GM12878 (cell line): Measurements from ENCODE around the gene CHMP6. TPM values are rescaled to one million over a fixed set of nuclear protein-coding genes. Genes with fewer than 3 reads are reported as not detected.

Experiments used
- ATAC-seq: fragments of 200-7000 bp; cut with Tn5 transposase; 3 replicates; pipeline ENCODE4 v1.9.1; 2020; ENCODE audit warnings: mild to moderate bottlenecking, moderate library complexity
- BruUV-seq: library from RNA; stranded (reverse); fragments of 400-500 nt; replicated peaks from 2 replicates; lab custom pipeline; 2021; lab: Mats Ljungman, UMichigan
- CTCF ChIA-PET: fragments of 300-600 bp; sonication (Branson Sonifier 250); formaldehyde crosslinking; extraction: SDS; loops from one replicate; lab custom pipeline; 2021; ENCODE audit warnings: inconsistent platforms; lab: Yijun Ruan, JAX
- POLR2A ChIA-PET: fragments of 350-600 bp; formaldehyde crosslinking; extraction: SDS; loops from one replicate; lab custom pipeline; 2021; ENCODE audit warnings: inconsistent platforms; lab: Charles Lee
- RAD21 ChIA-PET: fragments of 300-600 bp; sonication (Branson Sonifier 250); formaldehyde crosslinking; loops from one replicate; lab custom pipeline; 2023; ENCODE audit warnings: antibody characterized with exemption; ENCODE audit not compliant: unreplicated experiment; lab: Charles Lee
- SMC1A ChIA-PET: fragments of 300-600 bp; sonication (Branson Sonifier 250); formaldehyde crosslinking; loops from one replicate; lab custom pipeline; 2023; ENCODE audit not compliant: unreplicated experiment, uncharacterized antibody; lab: Charles Lee
- DNase-seq: peaks from one replicate; pipeline ENCODE4 v3.0.0-alpha.2; 2011; ENCODE audit warnings: low read depth, low spot score
- FAIRE-seq: peaks from 3 replicates; lab custom pipeline; 2011; peaks lifted over from hg19 to GRCh38; lab: Jason Lieb, UNC
- H2AFZ ChIP-seq: 2 replicates; pipeline ENCODE4 v1.6.0; 2011; ENCODE audit warnings: low read depth, low read length, control low read depth; ENCODE audit not compliant: control insufficient read depth
- H3K27ac ChIP-seq: 2 replicates; pipeline ENCODE4 v1.5.1; 2011; ENCODE audit warnings: control low read depth; ENCODE audit not compliant: control insufficient read depth, insufficient read depth
- H3K27me3 ChIP-seq, 2 experiments: replicated peaks in 1 of 2; 2 replicates each; pipeline versions ENCODE4 v1.6.0 to v1.6.1; 2011; ENCODE audit warnings: low read length in 1 of 2; ENCODE audit not compliant: control insufficient read depth in 2 of 2, insufficient read depth in 2 of 2
- H3K36me3 ChIP-seq, 2 experiments: 2 replicates each; pipeline ENCODE4 v1.5.1; 2011; ENCODE audit warnings: low read length in 1 of 2; ENCODE audit not compliant: control insufficient read depth in 2 of 2, insufficient read depth in 2 of 2
- H3K4me1 ChIP-seq: 2 replicates; pipeline ENCODE4 v1.6.1; 2011; ENCODE audit warnings: mild to moderate bottlenecking, low read length, moderate library complexity, mixed read lengths; ENCODE audit not compliant: control insufficient read depth, insufficient read depth
- H3K4me2 ChIP-seq: 2 replicates; pipeline ENCODE4 v1.6.0; 2011; ENCODE audit warnings: control low read depth; ENCODE audit not compliant: control insufficient read depth, insufficient read depth
- H3K4me3 ChIP-seq: fragments of 200-600 bp; sonication (generic); 2 replicates; pipeline ENCODE4 v1.5.1; 2016
- H3K79me2 ChIP-seq: 2 replicates; pipeline ENCODE4 v1.6.0; 2011; ENCODE audit warnings: low read length; ENCODE audit not compliant: control insufficient read depth, insufficient read depth
- H3K9ac ChIP-seq: 2 replicates; pipeline ENCODE4 v1.8.0; 2011; ENCODE audit warnings: low read length, control low read depth, mixed read lengths; ENCODE audit not compliant: control insufficient read depth, insufficient read depth
- H3K9me3 ChIP-seq: replicated peaks from 3 replicates; pipeline ENCODE4 v1.5.1; 2011; ENCODE audit warnings: mild to moderate bottlenecking, low read length; ENCODE audit not compliant: control insufficient read depth, insufficient read depth
- H4K20me1 ChIP-seq: 2 replicates; pipeline ENCODE4 v1.6.0; 2011; ENCODE audit not compliant: control insufficient read depth, insufficient read depth
- BACH1 ChIP-seq: fragments of 450-650 bp; IDR thresholded peaks from 2 replicates; pipeline ENCODE4 v1.6.1; 2017; ENCODE audit warnings: mild to moderate bottlenecking, borderline replicate concordance
- ELK1 ChIP-seq: IDR thresholded peaks from 2 replicates; pipeline ENCODE4 v1.6.1; 2012; ENCODE audit warnings: low read depth, low read length, improper control_type of control experiment
- IRF4 ChIP-seq: IDR thresholded peaks from 2 replicates; pipeline ENCODE4 v1.6.1; 2011; ENCODE audit warnings: low read depth, low read length
- NFIC ChIP-seq: IDR thresholded peaks from 2 replicates; pipeline ENCODE4 v1.6.1; 2012; ENCODE audit warnings: low read depth, mild to moderate bottlenecking, inconsistent platforms, low read length, moderate library complexity
- RAD51 ChIP-seq: fragments of 450-650 bp; IDR thresholded peaks from 2 replicates; pipeline ENCODE4 v1.6.1; 2016; ENCODE audit warnings: moderate library complexity, mild to moderate bottlenecking, inconsistent platforms
- RELA ChIP-seq: fragments of 450-650 bp; IDR thresholded peaks from 2 replicates; pipeline ENCODE4 v1.8.0; 2014; ENCODE audit warnings: borderline replicate concordance; ENCODE audit not compliant: partially characterized antibody
- SIX5 ChIP-seq: IDR thresholded peaks from 2 replicates; pipeline ENCODE4 v1.6.1; 2011; ENCODE audit warnings: mild to moderate bottlenecking, low read depth, low read length, moderate library complexity; ENCODE audit not compliant: severe bottlenecking
- SREBF1 ChIP-seq: IDR thresholded peaks from 2 replicates; pipeline ENCODE4 v1.6.1; 2012; ENCODE audit warnings: mild to moderate bottlenecking, low read length
- STAT3 ChIP-seq: IDR thresholded peaks from 2 replicates; pipeline ENCODE4 v1.6.1; 2011; ENCODE audit warnings: low read depth, low read length, improper control_type of control experiment
- TAF1 ChIP-seq: IDR thresholded peaks from 2 replicates; pipeline ENCODE4 v1.6.1; 2011; ENCODE audit warnings: mild to moderate bottlenecking, low read depth, low read length, borderline replicate concordance
- TCF7 ChIP-seq: IDR thresholded peaks from 2 replicates; pipeline ENCODE4 v1.6.1; 2014; ENCODE audit warnings: antibody characterized with exemption, borderline replicate concordance
- ZNF217 ChIP-seq: fragments of 450-650 bp; IDR thresholded peaks from 2 replicates; pipeline ENCODE4 v1.6.1; 2017; ENCODE audit warnings: antibody characterized with exemption, mild to moderate bottlenecking
- ZNF274 ChIP-seq: IDR thresholded peaks from one replicate; pipeline ENCODE4 v1.8.0; 2011; ENCODE audit not compliant: insufficient read length, insufficient read depth
- WGBS: methylation state at CpG from one replicate; pipeline ENCODE4 v1.1.6; 2016; ENCODE audit warnings: low lambda C conversion rate; ENCODE audit not compliant: insufficient replicate concordance, insufficient coverage; ENCODE audit errors: missing lambda C conversion rate; 5-methylcytosine and 5-hydroxymethylcytosine counted together
- in situ Hi-C: fragments of 300-500 bp; cut with MboI; formaldehyde crosslinking; loops from 9 replicates; pipeline ENCODE4 v1.14.3; 2018; ENCODE audit warnings: mixed read lengths
- intact Hi-C: fragments of 100-400 bp; cut with micrococcal nuclease; formaldehyde crosslinking; loops from one replicate; pipeline ENCODE4 v1.14.2; 2022; ENCODE audit not compliant: unreplicated experiment
- polyA plus RNA-seq, 11 experiments: library from polyadenylated mRNA; depleted of rRNA in 4 of 11; unstranded in 6 of 11; stranded (reverse) in 5 of 11; fragments of >200 nt; fragmentation: Nextera tagmentation in 4 of 11; fragmentation: Illumina TruSeq in 1 of 11; extraction: Ambion mirVana in 4 of 11; extraction: Trizol in 1 of 11; gene quantifications; 1 replicate in 1 of 11; 2 replicates in 10 of 11; pipeline versions ENCODE4 v1.2.1 to v1.2.3, GENCODE V29; 2011 to 2016; ENCODE audit warnings: inconsistent platforms in 2 of 11, missing spikeins in 2 of 11, low read depth in 1 of 11
- total RNA-seq, 4 experiments: library from RNA; depleted of rRNA in 3 of 4; stranded (reverse); fragments of >200 nt in 3 of 4; fragmentation: Illumina TruSeq in 1 of 4; extraction: Trizol in 1 of 4; gene quantifications; 2 replicates each; pipeline versions ENCODE4 v1.2.1 to v1.2.3, GENCODE V29; 2013 to 2021
- TF ChIP-seq, protein P1 (sequence below): IDR thresholded peaks from 2 replicates; pipeline ENCODE4 v1.6.1; 2011; ENCODE audit warnings: mild to moderate bottlenecking, low read depth, low read length, moderate library complexity; ENCODE audit not compliant: insufficient replicate concordance
- TF ChIP-seq, protein P2 (sequence below): fragments of 450-650 bp; IDR thresholded peaks from 2 replicates; pipeline ENCODE4 v1.6.1; 2018; ENCODE audit warnings: mild to moderate bottlenecking, low read depth, moderate library complexity; ENCODE audit not compliant: partially characterized antibody
- TF ChIP-seq, protein P3 (sequence below): fragments of 450-650 bp; formaldehyde crosslinking; IDR thresholded peaks from 2 replicates; pipeline ENCODE4 v1.4.0; 2022; ENCODE audit warnings: mild to moderate bottlenecking, moderate library complexity

Gene CHMP6
- total and polyA plus RNA-seq, 10 of the 15 experiments (the other 5 are each of a cell fraction or from before 2014, with no cell fraction given), result 0.21 to 37.9 (median 14.7) TPM

DNA sequence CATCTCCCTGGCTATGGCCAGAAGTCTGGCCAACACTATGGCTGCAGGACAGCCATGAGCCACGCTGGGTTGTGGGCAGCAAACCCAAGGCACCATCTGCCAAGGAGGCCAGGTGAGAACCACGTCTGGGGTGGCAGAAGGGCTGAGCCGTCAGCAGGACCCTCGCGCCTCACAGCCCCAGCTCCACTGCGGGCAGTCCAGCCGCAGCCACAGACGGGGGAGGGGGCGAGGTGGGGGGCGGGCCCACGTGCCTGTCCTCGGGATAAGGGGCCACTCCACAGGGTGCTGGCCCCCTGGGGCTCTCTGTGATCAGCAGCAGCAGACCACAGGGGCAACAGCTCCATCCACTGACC lies 36.8 kb downstream of the CHMP6 start:
- no peaks in the 10 kb centered on the region for H3K36me3 ChIP-seq
- TF ChIP-seq, protein P1, sequence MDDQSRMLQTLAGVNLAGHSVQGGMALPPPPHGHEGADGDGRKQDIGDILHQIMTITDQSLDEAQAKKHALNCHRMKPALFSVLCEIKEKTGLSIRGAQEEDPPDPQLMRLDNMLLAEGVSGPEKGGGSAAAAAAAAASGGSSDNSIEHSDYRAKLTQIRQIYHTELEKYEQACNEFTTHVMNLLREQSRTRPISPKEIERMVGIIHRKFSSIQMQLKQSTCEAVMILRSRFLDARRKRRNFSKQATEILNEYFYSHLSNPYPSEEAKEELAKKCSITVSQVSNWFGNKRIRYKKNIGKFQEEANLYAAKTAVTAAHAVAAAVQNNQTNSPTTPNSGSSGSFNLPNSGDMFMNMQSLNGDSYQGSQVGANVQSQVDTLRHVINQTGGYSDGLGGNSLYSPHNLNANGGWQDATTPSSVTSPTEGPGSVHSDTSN, result no peak
- TF ChIP-seq ELK1, result no peak
- TF ChIP-seq STAT3, result no peak
- no peak for TF ChIP-seq ZNF217
- no peak for TF ChIP-seq SIX5
- TF ChIP-seq, protein P2, sequence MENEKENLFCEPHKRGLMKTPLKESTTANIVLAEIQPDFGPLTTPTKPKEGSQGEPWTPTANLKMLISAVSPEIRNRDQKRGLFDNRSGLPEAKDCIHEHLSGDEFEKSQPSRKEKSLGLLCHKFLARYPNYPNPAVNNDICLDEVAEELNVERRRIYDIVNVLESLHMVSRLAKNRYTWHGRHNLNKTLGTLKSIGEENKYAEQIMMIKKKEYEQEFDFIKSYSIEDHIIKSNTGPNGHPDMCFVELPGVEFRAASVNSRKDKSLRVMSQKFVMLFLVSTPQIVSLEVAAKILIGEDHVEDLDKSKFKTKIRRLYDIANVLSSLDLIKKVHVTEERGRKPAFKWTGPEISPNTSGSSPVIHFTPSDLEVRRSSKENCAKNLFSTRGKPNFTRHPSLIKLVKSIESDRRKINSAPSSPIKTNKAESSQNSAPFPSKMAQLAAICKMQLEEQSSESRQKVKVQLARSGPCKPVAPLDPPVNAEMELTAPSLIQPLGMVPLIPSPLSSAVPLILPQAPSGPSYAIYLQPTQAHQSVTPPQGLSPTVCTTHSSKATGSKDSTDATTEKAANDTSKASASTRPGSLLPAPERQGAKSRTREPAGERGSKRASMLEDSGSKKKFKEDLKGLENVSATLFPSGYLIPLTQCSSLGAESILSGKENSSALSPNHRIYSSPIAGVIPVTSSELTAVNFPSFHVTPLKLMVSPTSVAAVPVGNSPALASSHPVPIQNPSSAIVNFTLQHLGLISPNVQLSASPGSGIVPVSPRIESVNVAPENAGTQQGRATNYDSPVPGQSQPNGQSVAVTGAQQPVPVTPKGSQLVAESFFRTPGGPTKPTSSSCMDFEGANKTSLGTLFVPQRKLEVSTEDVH, result no peak
- no peak for TF ChIP-seq TCF7
- no peak for TF ChIP-seq RELA
- no peak for TF ChIP-seq IRF4
- no peak for TF ChIP-seq ZNF274
- no peak for TF ChIP-seq NFIC
- no peak for TF ChIP-seq RAD51
- TF ChIP-seq, protein P3, sequence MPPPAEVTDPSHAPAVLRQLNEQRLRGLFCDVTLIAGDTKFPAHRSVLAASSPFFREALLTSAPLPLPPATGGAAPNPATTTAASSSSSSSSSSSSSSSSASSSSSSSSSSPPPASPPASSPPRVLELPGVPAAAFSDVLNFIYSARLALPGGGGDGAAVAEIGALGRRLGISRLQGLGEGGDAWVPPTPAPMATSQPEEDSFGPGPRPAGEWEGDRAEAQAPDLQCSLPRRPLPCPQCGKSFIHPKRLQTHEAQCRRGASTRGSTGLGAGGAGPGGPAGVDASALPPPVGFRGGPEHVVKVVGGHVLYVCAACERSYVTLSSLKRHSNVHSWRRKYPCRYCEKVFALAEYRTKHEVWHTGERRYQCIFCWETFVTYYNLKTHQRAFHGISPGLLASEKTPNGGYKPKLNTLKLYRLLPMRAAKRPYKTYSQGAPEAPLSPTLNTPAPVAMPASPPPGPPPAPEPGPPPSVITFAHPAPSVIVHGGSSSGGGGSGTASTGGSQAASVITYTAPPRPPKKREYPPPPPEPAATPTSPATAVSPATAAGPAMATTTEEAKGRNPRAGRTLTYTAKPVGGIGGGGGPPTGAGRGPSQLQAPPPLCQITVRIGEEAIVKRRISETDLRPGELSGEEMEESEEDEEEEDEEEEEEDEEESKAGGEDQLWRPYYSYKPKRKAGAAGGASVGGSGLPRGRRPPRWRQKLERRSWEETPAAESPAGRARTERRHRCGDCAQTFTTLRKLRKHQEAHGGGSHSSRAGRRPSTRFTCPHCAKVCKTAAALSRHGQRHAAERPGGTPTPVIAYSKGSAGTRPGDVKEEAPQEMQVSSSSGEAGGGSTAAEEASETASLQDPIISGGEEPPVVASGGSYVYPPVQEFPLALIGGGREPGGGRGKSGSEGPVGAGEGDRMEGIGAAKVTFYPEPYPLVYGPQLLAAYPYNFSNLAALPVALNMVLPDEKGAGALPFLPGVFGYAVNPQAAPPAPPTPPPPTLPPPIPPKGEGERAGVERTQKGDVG, result no peak
- no peak for TF ChIP-seq TAF1
- no peak for TF ChIP-seq BACH1
- no peak for TF ChIP-seq SREBF1
- H2AFZ ChIP-seq, result no peak overlapping the region
- no peaks in the 10 kb centered on the region for H3K79me2 ChIP-seq
- intact Hi-C loops, result no loop called here
- H3K27ac ChIP-seq, result no peak overlapping the region
- H3K4me2 ChIP-seq, result no peak overlapping the region
- no peak overlapping the region for H3K4me3 ChIP-seq
- CTCF ChIA-PET, result no interaction called here
- FAIRE-seq (no peak), ATAC-seq (no peak), DNase-seq (no peak)
- in situ Hi-C loops, result loop anchor here (10.0 kb wide), 1 partner anchor 66 kb away; no protein-coding TSS in a partner anchor
- no peaks in the 10 kb centered on the region; the same call in 2 of the 3 replicates for H3K9me3 ChIP-seq
- SMC1A ChIA-PET, result no interaction called here
- RAD21 ChIA-PET, result interaction anchor here (0.6 to 1.1 kb wide), 2 partner anchors 66 to 74 kb away, joined by 3 read pairs; no protein-coding TSS in a partner anchor
- POLR2A ChIA-PET, result no interaction called here
- no TSS peak for BruUV-seq
- no peaks in the 10 kb centered on the region for H4K20me1 ChIP-seq
- no peak overlapping the region for H3K9ac ChIP-seq
- WGBS, result 40% methylated on average over 11 of the region's 12 CpGs
- peaks cover 0 to 3% of the 10 kb centered on the region in 2 experiments; a peak in 2 of 4 replicates for H3K27me3 ChIP-seq
- H3K4me1 ChIP-seq, result no peaks in the 10 kb centered on the region
